ENCODE results near the gene UQCR11.

Gene UQCR11

DNA sequence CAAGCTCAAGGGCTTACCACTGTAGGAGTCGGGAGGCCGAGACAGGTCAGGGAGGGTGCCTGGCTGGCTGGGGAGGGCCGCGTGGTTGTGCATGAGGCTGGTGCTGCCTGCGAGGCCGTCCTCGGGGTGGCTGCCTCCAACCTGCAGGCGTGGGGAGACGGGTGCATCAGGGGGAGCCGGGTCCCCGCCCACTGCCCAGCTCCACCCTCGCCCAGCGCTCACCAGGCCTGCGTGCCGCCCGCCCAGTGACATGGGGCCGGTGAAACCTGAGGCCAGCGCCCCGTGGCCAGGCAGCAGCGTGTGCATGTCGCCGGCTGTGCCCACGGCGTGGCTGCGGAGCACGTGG, 13.8 kb upstream of the UQCR11 start:
- Histone ChIP-seq H3K9me3 (replicated peaks; ENCODE audit: insufficient read depth, low read length) (no peaks in the 10 kb centered on the region), H3K27ac (ENCODE audit: low read length) (no peak overlapping the region), H3K9me2 (replicated peaks; ENCODE audit: insufficient read depth, low read length) (no peaks in the 10 kb centered on the region), H3K4me2 (ENCODE audit: low read depth, low read length) (no peak overlapping the region), H2AFZ (ENCODE audit: low read length) (no peak overlapping the region), H4K20me1 (ENCODE audit: insufficient read depth, low read length) (peaks cover 25% of the 10 kb centered on the region; the same call in 1 of the 2 replicates), H3K36me3 (replicated peaks; ENCODE audit: insufficient read depth, low read length) (peaks cover 23% of the 10 kb centered on the region), H3K27me3 (replicated peaks; ENCODE audit: insufficient read depth, low read length) (no peaks in the 10 kb centered on the region), H3K9ac (ENCODE audit: low read length) (no peak overlapping the region), H3K4me1 (ENCODE audit: low read length) (peaks cover 18% of the 10 kb centered on the region), H3K79me2 (ENCODE audit: low read length) (peaks cover 86% of the 10 kb centered on the region), H3K4me3 (ENCODE audit: low read length) (no peak overlapping the region), H3F3A (ENCODE audit: insufficient read depth, low read length) (peaks cover 12% of the 10 kb centered on the region)
- DNase-seq = no peak
- TF ChIP-seq EZH2 (optimal IDR thresholded peaks at IDR 0.05; ENCODE audit: low read depth, low read length) (no peak), EZH2phosphoT487 (IDR thresholded peaks at IDR 0.05; ENCODE audit: low read length) (no peak)
- TF ChIP-seq, protein P1, sequence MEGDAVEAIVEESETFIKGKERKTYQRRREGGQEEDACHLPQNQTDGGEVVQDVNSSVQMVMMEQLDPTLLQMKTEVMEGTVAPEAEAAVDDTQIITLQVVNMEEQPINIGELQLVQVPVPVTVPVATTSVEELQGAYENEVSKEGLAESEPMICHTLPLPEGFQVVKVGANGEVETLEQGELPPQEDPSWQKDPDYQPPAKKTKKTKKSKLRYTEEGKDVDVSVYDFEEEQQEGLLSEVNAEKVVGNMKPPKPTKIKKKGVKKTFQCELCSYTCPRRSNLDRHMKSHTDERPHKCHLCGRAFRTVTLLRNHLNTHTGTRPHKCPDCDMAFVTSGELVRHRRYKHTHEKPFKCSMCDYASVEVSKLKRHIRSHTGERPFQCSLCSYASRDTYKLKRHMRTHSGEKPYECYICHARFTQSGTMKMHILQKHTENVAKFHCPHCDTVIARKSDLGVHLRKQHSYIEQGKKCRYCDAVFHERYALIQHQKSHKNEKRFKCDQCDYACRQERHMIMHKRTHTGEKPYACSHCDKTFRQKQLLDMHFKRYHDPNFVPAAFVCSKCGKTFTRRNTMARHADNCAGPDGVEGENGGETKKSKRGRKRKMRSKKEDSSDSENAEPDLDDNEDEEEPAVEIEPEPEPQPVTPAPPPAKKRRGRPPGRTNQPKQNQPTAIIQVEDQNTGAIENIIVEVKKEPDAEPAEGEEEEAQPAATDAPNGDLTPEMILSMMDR (IDR thresholded peaks at IDR 0.05; ENCODE audit: low read length) = no peak

DNA sequence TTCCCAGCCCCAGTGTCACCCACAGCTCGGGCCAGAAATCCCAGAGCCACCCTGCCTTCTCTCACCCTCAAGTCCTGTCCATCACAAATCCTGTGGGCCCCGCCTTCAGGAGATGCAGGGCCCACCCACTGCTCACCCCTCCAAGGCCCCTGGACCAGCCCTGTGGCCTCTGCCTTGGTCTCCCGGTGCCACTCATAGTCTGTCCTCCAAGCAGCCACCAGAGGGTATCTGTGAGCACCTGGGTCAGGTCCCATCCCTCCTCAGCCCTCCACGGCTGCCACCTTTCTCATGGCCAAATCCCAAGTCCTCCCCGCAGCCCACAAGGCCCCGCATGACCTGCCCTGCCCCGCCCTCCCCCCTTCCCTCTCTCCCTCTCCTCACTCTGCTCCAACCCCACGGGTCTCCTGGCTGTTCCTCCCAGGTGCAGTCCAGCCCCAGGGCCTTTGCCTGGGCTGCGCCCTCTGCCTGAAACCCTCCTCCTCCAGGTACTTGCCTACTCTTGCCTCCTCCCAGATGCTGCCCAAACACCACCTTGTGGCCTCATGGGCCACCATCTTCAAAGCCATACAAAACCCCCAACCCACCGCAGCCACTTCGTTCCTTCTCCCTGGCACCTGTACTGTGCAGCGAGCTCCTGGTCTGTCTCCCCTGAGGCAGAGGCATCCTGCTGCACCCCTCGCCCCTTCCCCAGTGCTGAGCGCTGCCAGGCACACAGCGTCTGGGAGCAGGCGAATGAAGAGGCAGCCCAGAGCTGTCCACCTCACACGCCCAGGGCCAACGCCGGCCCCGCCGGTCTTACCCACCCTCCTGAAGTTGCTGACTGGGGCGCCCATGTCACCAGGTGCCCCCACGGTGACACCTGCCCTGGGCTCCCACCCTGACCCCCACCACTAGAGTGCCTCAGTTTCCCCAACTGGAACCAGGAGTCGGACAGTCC, 13.2 kb upstream of the UQCR11 start:
- Histone ChIP-seq H2AFZ (ENCODE audit: low read length) (no peak overlapping the region), H3K27me3 (replicated peaks; ENCODE audit: insufficient read depth, low read length) (no peaks in the 10 kb centered on the region), H3K9me2 (replicated peaks; ENCODE audit: insufficient read depth, low read length) (no peaks in the 10 kb centered on the region), H3K27ac (ENCODE audit: low read length) (no peak overlapping the region), H3K9ac (ENCODE audit: low read length) (no peak overlapping the region), H3F3A (ENCODE audit: insufficient read depth, low read length) (peaks cover 12% of the 10 kb centered on the region), H3K9me3 (replicated peaks; ENCODE audit: insufficient read depth, low read length) (no peaks in the 10 kb centered on the region), H3K36me3 (replicated peaks; ENCODE audit: insufficient read depth, low read length) (peaks cover 19% of the 10 kb centered on the region), H3K4me2 (ENCODE audit: low read depth, low read length) (no peak overlapping the region), H3K4me1 (ENCODE audit: low read length) (peaks cover 18% of the 10 kb centered on the region), H4K20me1 (ENCODE audit: insufficient read depth, low read length) (peaks cover 20% of the 10 kb centered on the region; the same call in 1 of the 2 replicates), H3K79me2 (ENCODE audit: low read length) (peaks cover 86% of the 10 kb centered on the region), H3K4me3 (ENCODE audit: low read length) (no peak overlapping the region)
- TF ChIP-seq EZH2 (optimal IDR thresholded peaks at IDR 0.05; ENCODE audit: low read depth, low read length) = no peak
- TF ChIP-seq EZH2phosphoT487 (IDR thresholded peaks at IDR 0.05; ENCODE audit: low read length) = no peak
- TF ChIP-seq, protein P1 (IDR thresholded peaks at IDR 0.05; ENCODE audit: low read length) = peak; percentile 21
- no peak for DNase-seq

DNA sequence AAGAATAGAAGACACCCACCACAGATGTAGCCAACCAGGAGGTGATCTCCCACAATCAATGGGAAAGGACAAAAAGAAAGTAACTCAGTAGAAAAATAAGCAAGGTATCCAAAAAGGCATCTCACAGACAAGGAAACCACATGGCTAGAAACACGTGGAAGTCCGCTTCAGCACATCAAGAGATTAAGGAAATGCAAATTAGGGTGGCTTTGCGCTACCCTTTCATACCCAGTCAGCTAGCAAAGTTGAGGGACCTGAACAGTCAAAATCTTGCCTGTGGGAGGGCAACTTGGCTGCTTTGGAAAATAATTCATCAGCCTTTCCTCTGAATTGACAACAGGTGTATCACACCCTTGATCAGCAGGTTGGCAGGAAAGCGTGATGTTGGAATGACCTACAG, 11.6 kb upstream of the UQCR11 start:
- Histone ChIP-seq H3K36me3 (replicated peaks; ENCODE audit: insufficient read depth, low read length) (peaks cover 21% of the 10 kb centered on the region), H3F3A (ENCODE audit: insufficient read depth, low read length) (peaks cover 12% of the 10 kb centered on the region), H2AFZ (ENCODE audit: low read length) (no peak overlapping the region), H3K27me3 (replicated peaks; ENCODE audit: insufficient read depth, low read length) (no peaks in the 10 kb centered on the region), H3K4me2 (ENCODE audit: low read depth, low read length) (no peak overlapping the region), H3K9ac (ENCODE audit: low read length) (no peak overlapping the region), H3K4me1 (ENCODE audit: low read length) (peaks cover 18% of the 10 kb centered on the region), H3K27ac (ENCODE audit: low read length) (no peak overlapping the region), H4K20me1 (ENCODE audit: insufficient read depth, low read length) (peaks cover 20% of the 10 kb centered on the region; the same call in 1 of the 2 replicates), H3K79me2 (ENCODE audit: low read length) (peaks cover 80% of the 10 kb centered on the region), H3K9me3 (replicated peaks; ENCODE audit: insufficient read depth, low read length) (no peaks in the 10 kb centered on the region), H3K9me2 (replicated peaks; ENCODE audit: insufficient read depth, low read length) (no peaks in the 10 kb centered on the region), H3K4me3 (ENCODE audit: low read length) (no peak overlapping the region)
- peak; percentile 59 for DNase-seq
- TF ChIP-seq, protein P1 (IDR thresholded peaks at IDR 0.05; ENCODE audit: low read length) = no peak
- TF ChIP-seq EZH2 (optimal IDR thresholded peaks at IDR 0.05; ENCODE audit: low read depth, low read length) (no peak), EZH2phosphoT487 (IDR thresholded peaks at IDR 0.05; ENCODE audit: low read length) (no peak)

Data from MM.1S (cell line).